Right hindlimb (tissue), 1 donor: ENCODE measurements around the gene SCGB2B2.
"Not testable (repeated sequence)": the region's sequence is repeated elsewhere in the genome, so short reads cannot be mapped to it uniquely, and the experiment has no call there.

Source experiments
- DNase-seq: peaks from one replicate; pipeline ENCODE4 v3.0.0-alpha.2; 2018

The SCGB2B2 gene

DNA sequence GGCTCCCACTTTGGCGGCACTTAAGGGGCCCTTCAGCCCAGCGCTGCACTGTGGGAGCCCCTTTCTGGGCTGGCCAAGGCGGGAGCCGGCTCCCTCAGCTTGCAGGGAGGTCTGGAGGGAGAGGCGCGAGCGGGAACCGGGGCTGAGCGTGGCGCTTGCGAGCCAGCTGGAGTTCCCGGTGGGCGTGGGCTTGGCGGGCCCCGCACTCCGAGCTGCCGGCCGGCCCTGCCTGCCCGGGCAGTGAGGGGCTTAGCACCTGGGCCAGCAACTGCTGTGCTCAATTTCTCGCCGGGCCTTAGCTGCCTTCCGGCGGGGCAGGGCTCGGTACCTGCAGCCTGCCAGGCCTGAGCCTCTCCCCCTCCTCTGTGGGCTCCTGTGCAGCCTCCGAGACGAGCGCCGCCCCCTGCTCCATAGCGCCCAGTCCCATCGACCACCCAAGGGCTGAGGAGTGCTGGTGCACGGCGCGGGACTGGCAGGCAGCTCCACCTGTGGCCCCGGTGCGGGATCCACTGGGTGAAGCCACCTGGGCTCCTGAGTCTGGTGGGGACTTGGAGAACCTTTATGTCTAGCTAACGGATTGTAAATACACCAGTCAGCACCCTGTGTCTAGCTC is 8.8 kb downstream of the SCGB2B2 start:
- DNase-seq, result not testable (repeated sequence)

DNA sequence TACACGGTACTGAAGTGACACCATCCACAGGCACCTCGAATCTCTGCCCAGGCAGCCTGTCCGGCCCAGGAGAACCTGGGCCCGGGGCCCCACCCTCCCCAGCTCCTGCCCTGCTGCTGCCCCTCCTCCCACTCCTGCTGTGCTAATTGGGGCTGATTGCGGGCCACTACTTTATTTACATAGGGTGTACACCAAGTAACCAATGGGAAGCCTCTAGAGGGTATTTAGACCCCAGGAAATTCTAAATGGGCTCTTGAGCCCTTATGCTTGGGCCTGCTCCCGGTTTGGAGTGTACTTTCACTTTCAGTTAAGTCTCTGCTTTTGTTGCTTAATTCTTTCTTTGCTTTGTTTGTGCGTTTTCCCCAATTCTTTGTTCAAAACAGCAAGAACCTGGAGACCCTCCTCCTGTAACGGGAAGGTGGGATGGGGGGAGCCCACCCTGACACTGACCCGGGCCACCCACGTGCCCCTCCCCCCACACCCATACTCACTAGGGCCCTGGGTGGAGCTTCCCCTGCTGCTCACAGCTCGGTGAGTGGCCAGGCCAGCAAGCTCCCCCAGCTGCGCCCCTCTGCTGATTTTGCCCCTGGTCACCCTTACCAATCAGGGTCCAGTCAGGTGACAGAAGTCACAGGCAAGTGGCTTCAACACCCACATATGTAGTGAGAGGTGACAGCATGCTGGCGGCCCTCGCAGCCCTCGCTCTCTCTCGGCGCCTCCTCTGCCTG is 9.4 kb downstream of the SCGB2B2 start:
- no peak for DNase-seq

GRCh38 chr19:34666958-34667265 is 10.0 kb downstream of the SCGB2B2 start:
- DNase-seq, result no peak

DNA sequence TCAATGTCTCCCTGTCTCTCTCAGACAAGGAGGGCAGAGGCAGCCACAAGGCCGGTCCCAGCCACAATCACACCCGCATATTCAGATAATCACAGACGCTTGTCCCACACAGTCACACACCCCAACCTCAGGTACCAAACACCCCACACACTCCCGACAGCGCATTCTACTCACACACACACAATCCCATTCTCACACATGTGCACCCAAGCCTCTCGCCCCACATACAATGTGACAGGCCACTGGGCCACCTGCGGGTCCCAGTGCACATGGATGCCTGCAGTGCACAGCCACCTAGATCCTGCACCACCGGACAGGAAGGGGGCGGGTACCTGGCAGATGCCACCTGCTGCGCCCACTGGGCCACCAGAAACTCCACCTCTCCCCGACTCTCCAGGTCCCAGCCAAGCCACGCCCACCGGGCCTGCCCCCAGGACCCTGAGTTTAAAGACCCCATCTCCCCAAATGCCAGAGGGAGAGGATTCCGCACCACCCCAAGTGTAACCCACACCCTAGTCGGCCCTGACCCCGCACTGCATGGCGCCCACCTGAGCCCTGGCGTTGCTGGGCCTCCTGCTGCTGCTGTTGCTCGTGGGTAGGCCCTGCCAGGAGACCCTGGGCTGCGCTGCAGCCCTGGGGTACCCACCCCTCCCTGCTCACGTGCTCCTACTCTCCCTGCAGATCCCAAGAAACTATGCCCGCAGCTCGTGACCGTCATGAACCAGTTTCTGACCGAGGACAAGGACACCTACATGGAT is 10.6 kb downstream of the SCGB2B2 start:
- no peak for DNase-seq

GRCh38 chr19:34665275-34665674 is 11.7 kb downstream of the SCGB2B2 start:
- not testable (repeated sequence) for DNase-seq

DNA sequence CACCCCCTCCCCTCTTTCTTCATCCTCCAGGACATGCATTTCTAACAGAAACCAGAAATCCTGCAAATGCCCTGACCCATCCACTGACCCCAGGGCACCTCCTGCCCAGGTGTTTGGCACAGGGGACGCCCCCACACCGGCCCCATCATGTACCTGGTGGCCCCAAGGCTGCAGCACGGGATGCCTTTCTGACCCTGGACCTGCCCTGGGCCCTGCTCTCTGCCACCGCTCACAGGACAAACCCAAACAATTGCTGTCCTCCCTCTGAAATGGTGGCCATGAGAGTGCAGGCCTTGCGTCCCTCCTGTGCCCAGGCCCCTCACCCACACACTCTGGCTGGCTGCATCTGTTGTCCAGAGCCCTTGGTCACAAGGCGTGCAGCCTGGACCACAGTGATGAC is 12.1 kb downstream of the SCGB2B2 start:
- DNase-seq, result no peak

DNA sequence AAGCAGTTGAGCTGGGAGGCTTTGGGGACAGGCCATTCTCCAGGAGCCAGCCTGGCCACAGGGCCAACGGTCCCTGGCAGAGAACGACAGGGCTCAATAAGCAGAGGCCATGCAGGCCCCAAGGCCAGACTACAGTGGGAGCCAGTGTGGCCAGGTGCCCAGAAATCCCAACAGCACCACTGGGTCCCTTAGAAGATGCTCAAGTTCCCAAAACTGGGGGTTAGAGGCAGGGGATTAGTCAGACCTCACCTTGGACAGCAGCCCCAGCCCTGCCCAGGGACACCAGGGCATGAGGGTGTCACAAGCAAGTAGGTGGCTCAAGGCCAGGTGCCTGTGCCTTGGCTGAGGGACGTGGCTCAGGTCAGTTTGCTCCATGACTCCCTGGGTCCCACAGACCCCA is 12.8 kb downstream of the SCGB2B2 start:
- DNase-seq, result no peak

DNA sequence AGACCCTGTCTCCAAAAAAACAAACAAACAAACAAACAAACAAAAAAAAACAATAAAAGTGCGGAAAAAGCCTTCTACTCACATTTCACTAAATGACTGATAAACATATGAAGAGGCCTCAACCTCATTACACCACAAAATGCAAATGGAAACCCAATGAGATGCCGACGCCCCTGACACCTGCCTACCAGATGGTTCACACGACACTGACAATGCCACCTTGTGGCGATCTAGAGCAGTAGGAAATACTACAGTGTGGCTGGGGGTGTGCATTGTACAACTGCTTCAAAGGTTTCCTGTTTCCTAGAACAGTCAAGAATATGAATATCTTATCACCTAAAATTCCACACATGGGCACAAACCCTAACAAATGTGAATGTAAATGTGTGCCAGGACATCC is 14.0 kb downstream of the SCGB2B2 start:
- DNase-seq, result no peak

- DNase-seq, result no peak
These were observed 15.6 kb downstream of the SCGB2B2 start for GRCh38 chr19:34661357-34661756.

DNA sequence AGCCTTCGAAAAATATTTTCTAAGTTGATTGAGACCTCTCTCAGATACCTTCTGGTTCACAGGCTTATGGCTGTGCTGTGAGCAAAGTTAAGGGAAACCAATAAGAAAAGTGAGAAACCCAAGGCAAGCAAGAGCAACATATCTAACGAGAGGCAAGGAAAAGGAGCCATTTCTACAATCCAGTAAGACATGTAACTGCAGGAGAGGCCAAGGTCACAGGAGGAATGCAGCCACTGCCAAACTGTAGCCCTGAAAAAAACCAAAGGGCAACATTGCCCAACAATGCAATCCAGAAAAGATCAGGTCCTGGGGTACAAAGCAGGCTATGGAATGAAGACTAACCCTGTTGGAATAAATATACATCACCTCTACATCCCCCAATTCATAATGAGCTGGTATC is 21.3 kb downstream of the SCGB2B2 start:
- DNase-seq, result no peak

GRCh38 chr19:34654796-34655195 is 22.2 kb downstream of the SCGB2B2 start:
- no peak for DNase-seq

DNA sequence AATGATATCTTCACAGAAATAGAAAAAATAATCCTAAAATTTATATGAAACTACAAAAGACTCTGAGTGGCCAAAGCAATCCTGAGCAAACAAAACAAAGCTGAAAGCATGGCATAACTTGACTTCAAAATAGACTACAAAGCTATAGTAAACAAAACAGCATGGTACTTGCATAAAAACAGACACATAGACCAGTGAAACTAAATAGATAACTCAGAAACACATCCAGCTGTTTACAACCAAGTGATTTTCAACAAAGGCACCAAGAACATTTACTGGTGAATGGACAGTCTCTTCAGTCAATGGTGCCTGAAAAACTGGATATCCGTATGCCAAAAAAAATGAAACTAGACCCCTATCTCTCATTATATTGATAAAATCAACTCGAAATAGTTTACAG is 25.2 kb downstream of the SCGB2B2 start:
- no peak for DNase-seq

- DNase-seq, result no peak
These were observed 26.9 kb downstream of the SCGB2B2 start for GRCh38 chr19:34649886-34650543.

DNA sequence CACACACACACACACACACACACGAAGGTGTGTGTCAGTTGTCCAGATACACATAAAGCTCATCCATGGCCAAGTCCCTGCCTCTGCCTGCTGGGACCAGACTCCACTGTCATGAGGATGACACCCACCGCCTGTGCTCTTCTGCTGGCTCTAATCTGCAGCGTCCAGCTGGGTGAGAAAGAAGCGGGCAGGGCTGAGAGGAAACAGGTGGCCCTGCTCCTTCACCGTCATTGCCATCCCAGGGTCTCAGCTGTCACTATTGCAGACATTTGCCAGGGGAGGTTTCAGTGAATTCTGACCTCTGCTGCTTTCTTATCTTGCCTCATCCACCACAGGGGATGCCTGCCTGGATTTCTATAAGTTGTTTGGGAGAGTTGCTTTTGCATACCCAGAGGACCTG is 31.4 kb downstream of the SCGB2B2 start:
- peak; percentile 61 for DNase-seq

DNA sequence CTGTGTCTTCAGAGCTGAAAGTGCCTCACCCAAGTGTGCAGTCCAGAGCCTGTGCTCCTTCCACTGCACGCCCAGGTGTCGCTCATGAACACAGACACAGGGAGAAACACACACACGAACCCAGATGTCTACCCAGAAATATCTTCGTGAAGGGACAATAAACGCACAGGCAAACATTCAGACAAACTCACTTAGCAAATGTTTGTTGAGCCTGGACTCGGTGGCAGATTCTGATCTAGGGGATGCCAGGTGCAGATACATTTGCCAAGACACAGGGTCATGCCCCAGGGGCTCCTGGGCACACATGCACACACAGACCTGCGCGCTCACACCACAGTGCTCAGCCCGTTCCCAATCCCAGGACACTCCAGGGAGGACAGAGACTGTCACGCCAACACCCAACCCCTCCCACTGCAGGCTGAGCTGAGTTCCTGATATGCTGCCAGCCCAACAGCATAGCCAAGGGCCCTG is 31.9 kb downstream of the SCGB2B2 start:
- DNase-seq, result no peak

DNA sequence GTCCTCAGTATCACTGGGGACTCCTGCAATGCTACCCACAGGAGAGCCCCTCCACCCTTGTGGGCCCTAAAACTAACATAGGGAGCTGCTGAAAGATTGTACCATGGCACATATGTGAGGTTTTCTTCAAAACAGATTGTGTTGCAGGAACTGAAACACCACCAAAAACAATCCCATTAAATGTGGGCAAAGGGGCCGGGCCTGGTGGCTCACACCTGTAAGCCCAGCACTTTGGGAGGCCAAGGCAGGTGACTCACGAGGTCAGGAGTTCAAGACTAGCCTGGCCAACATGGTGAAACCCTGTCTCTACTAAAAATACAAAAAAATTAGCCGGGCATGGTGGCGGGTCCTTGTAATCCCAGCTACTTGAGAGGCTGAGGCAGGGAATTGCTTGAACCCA is 34.7 kb downstream of the SCGB2B2 start:
- DNase-seq, result no peak

- peak; percentile 48 for DNase-seq
These were observed 37.4 kb downstream of the SCGB2B2 start for GRCh38 chr19:34639491-34640085.

DNA sequence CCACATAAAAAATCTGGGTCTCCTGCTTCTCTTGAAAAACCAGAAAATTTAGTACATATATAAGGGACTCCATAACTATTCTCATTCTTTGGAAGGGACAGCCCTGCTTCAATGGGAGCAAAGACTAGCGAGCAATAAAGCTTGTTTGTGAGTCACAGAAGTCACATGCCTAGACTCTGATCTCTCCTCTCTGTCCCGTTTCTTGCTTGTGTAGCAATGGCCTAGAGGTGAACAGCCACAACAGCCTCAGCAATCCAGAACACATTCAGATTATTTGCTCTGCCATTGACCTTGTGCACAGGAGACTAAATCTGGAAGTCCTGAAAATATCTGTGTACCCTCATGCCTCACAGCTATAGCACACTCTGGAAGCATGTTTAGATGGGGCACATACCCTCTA is 43.2 kb downstream of the SCGB2B2 start:
- DNase-seq, result no peak
